Heart left ventricle (tissue), 16 donors: ENCODE results near the gene ARPC1A. TPM values are rescaled to one million over a fixed set of nuclear protein-coding genes. Genes with fewer than 3 reads are reported as not detected.
A peak's percentile ranks its signal among the peaks of the same experiment; 100 is the strongest.

ENCODE experiments used
- ATAC-seq, 4 donors: fragments of 200-7000 bp; cut with Tn5 transposase; one replicate each; pipeline ENCODE4 v1.9.1; 2020 to 2022; ENCODE audit warnings: moderate library complexity in 4 of 4, mild to moderate bottlenecking in 3 of 4, moderate number of reproducible peaks in 1 of 4
- DNase-seq, 5 donors: peaks; one replicate each; pipeline ENCODE4 v3.0.0-alpha.2; 2020
- H3K27ac ChIP-seq, 12 donors: fragments of 200-600 bp; sonication (generic) in 4 of 12; one replicate each; pipeline versions ENCODE4 v1.5.0 to v1.8.0; 2016 to 2022; ENCODE audit warnings: mild to moderate bottlenecking in 2 of 12
- H3K27me3 ChIP-seq, 9 donors: fragments of 200-600 bp; sonication (generic) in 2 of 9; one replicate each; pipeline versions ENCODE4 v1.5.1 to v1.8.0; 2016 to 2022; ENCODE audit warnings: mild to moderate bottlenecking in 3 of 9
- H3K36me3 ChIP-seq, 9 donors: fragments of 200-600 bp; sonication (generic) in 2 of 9; one replicate each; pipeline versions ENCODE4 v1.5.0 to v1.8.0; 2018 to 2022; ENCODE audit warnings: mild to moderate bottlenecking in 2 of 9
- H3K4me1 ChIP-seq, 12 donors: fragments of 200-600 bp; sonication (generic) in 4 of 12; one replicate each; pipeline versions ENCODE4 v1.5.0 to v1.8.0; 2016 to 2022; ENCODE audit warnings: mild to moderate bottlenecking in 3 of 12
- H3K4me3 ChIP-seq, 12 donors: fragments of 200-600 bp; sonication (generic) in 4 of 12; one replicate each; pipeline versions ENCODE4 v1.5.0 to v1.8.0; 2017 to 2022; ENCODE audit warnings: mild to moderate bottlenecking in 9 of 12, moderate library complexity in 4 of 12
- H3K9me3 ChIP-seq, 12 donors: fragments of 200-600 bp; sonication (generic) in 4 of 12; one replicate each; pipeline versions ENCODE4 v1.5.0 to v1.8.0; 2016 to 2022; ENCODE audit warnings: mild to moderate bottlenecking in 1 of 12
- POLR2A ChIP-seq, 2 donors: fragments of 450-650 bp; IDR thresholded peaks; one replicate each; pipeline ENCODE4 v1.6.1; 2017; ENCODE audit warnings: antibody characterized with exemption in 2 of 2, mild to moderate bottlenecking in 2 of 2, moderate library complexity in 2 of 2
- WGBS, 4 donors: extraction: QIAGEN DNeasy Blood & Tissue Kit in 2 of 4; methylation state at CpG; one replicate each; pipeline versions ENCODE4 v1.1.5 to v1.1.7; 2013 to 2018; 5-methylcytosine and 5-hydroxymethylcytosine counted together
- intact Hi-C, 10 donors: fragments of 100-400 bp; cut with DNase I; formaldehyde crosslinking; loops; one replicate each; pipeline versions ENCODE4 v1.11.1 to v1.14.2; 2022
- polyA plus RNA-seq, 2 donors: library from polyadenylated mRNA; stranded (reverse); fragments of 200-250 nt; gene quantifications; one replicate each; pipeline ENCODE4 v1.2.3, GENCODE V29; 2013
- total RNA-seq, 9 donors: library from RNA; depleted of rRNA in 2 of 9; stranded (reverse); fragments of >200 nt in 2 of 9; fragmentation: NEBNext Ultra II Directional in 3 of 9; extraction: Animal tissue kit (Norgen Biotek cat#: 25700) in 3 of 9; gene quantifications; one replicate each; pipeline versions ENCODE4 v1.1.0 to v1.2.4, GENCODE V29; 2016 to 2023
- TF ChIP-seq, protein P1 (sequence below), 12 donors: fragments of 200-600 bp; sonication (generic) in 4 of 12; IDR thresholded peaks; one replicate each; pipeline versions ENCODE4 v1.5.0 to v1.8.0; 2018 to 2022; ENCODE audit warnings: antibody characterized with exemption in 12 of 12, mild to moderate bottlenecking in 5 of 12
- donor health status: ischemic (EF 13 %, LVEDD 7.1; RV severe dilation, severe dysfunction).
- donor health status: healthy with polysubstance abuse.
- donor health status: DM: no; HTN: yes; CAD: no.
- donor health status: DM: no; HTN: no; CAD: no.
- donor health status: ischemic (EF 25% LVEDD 6.9; RV normal size, moderate dysfunction).
- donor health status: ischemic (EF 25% LVEDD 5.7; RV mildly dilated, moderate dysfunction).
- donor health status: healthy.
- donor health status: DM: yes; HTN: yes; CAD: no.
- donor health status: ischemic (EF 35%, LVEDD 5.7; RV mildly dilated, moderate dysfunction).
- donor health status: nonischemic (EF 11% LVEDD 7.7; RV severe dilation, severe dysfunction).
- donor health status: DM: yes; HTN: yes; CAD: no.
- donor health status: PGD.
- donor health status: ischemic (EF 29% LVEDD 5.4; RV normal size, mild dysfunction).
- donor health status: nonischemic (EF 23%, LVEDD 6.1; RV moderate dilation, normal function).

The ARPC1A gene
- total and polyA plus RNA-seq, 11 donors = 97.1 to 208 (median 146) TPM

DNA sequence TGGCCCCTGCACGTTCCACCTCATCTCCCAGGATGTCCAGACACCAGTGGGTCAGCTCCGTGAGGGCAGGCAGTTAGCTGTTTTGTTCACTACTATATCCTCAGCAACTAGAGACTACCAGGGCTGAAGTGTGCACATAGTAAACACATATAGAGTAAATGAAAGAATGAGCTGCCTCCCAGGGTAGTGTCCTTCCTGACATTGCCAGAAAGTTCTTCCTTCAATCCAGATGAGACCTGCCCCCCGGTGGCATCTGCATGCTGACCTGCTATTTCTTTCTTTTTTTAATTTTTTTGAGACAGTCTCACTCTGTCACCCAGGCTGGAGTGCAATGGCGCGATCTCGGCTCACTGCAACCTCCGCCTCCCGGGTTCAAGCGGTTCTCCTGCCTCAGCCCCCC lies 14.0 kb upstream of the ARPC1A start:
- ATAC-seq = no peak
- WGBS, 4 donors = 82 to 86% (median 84%) methylated on average over 9 of the region's 9 CpGs
- H3K36me3 ChIP-seq = no peaks in the 10 kb centered on the region

DNA sequence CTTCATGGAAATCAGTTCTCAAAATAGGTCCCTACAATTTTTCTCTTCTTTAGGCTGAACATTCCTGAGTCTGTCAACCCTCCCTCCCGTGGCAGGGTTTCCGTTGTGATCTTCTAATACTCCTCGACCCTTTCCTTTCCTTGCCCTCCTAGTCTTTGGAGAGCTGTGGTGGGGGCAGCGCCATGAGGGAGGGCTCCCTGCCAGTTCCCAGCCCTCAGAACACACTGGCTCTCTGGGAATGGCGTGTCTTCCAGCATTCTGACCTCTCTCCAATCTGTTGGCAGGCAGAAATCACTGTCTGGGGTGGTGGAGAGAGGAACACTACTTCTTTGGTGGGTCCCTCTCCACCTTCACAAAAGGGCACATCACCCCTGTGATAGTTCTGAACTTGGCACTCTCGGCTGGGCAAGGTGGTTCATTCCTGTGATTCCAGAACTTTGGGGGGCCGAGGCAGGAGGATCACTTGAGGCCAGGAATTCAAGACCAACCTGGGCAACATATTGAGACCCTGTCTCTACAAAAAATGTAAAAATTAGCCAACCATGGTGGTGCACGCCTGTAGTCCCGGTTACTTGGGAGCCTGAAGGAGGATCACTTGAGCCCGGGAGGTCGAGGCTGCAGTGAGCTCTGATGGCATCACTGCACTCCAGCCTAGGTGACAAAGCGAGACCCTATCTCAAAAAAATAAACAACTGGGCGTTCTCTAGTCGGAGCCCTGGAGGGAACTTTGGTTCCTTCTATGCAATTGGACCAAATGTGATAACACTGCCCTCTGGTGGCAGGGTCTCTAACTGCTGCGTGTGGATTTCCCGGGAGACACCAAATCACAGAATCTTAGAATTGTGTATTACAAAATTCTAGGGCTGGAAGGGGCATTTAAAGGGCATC lies 13.1 kb upstream of the ARPC1A start:
- peaks cover 0 to 8% (median 0%) of the 10 kb centered on the region in 12 donors for H3K4me1 ChIP-seq
- WGBS, 4 donors = 32 to 36% (median 33%) methylated on average over 14 to 16 of the region's 16 CpGs
- no peaks in the 10 kb centered on the region for H3K36me3 ChIP-seq
- ATAC-seq (peak; percentile 47 to 81 (median 74)), DNase-seq (peak in 4 of 5 donors; percentile 46 to 67 (median 62))
- intact Hi-C loops = loop anchor here (1.0 to 10.0 kb wide), 6 partner anchors 168 to 278 kb away; partner anchors contain the start of gene SMURF1 (in 3 of the 10)
- H3K27ac ChIP-seq = no peak overlapping the region
- H3K4me3 ChIP-seq = peak overlapping the region in 1 of 12 donors; percentile 33
- H3K27me3 ChIP-seq = no peaks in the 10 kb centered on the region
- no peak for TF ChIP-seq POLR2A (IDR thresholded peaks at IDR 0.05)
- TF ChIP-seq, protein P1, sequence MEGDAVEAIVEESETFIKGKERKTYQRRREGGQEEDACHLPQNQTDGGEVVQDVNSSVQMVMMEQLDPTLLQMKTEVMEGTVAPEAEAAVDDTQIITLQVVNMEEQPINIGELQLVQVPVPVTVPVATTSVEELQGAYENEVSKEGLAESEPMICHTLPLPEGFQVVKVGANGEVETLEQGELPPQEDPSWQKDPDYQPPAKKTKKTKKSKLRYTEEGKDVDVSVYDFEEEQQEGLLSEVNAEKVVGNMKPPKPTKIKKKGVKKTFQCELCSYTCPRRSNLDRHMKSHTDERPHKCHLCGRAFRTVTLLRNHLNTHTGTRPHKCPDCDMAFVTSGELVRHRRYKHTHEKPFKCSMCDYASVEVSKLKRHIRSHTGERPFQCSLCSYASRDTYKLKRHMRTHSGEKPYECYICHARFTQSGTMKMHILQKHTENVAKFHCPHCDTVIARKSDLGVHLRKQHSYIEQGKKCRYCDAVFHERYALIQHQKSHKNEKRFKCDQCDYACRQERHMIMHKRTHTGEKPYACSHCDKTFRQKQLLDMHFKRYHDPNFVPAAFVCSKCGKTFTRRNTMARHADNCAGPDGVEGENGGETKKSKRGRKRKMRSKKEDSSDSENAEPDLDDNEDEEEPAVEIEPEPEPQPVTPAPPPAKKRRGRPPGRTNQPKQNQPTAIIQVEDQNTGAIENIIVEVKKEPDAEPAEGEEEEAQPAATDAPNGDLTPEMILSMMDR (IDR thresholded peaks at IDR 0.05) = peak; percentile 83 to 97 (median 91)
- peaks cover 0 to 10% (median 0%) of the 10 kb centered on the region in 12 donors for H3K9me3 ChIP-seq

More for the DNA sequence above, 14.0 kb upstream of the ARPC1A start:
- TF ChIP-seq POLR2A (IDR thresholded peaks at IDR 0.05) = no peak
- TF ChIP-seq, protein P1 (IDR thresholded peaks at IDR 0.05) = no peak
- no peak for DNase-seq
- Histone ChIP-seq H3K9me3 (peaks cover 0 to 10% (median 0%) of the 10 kb centered on the region in 12 donors), H3K27me3 (no peaks in the 10 kb centered on the region), H3K4me3 (no peak overlapping the region), H3K27ac (no peak overlapping the region), H3K4me1 (peaks cover 0 to 8% (median 0%) of the 10 kb centered on the region in 12 donors)
- intact Hi-C loops = loop anchor here in 7 of 10 donors (1.0 to 10.0 kb wide), 7 partner anchors 167 to 277 kb away; partner anchors contain the start of gene SMURF1 (in 3 of the 7)

DNA sequence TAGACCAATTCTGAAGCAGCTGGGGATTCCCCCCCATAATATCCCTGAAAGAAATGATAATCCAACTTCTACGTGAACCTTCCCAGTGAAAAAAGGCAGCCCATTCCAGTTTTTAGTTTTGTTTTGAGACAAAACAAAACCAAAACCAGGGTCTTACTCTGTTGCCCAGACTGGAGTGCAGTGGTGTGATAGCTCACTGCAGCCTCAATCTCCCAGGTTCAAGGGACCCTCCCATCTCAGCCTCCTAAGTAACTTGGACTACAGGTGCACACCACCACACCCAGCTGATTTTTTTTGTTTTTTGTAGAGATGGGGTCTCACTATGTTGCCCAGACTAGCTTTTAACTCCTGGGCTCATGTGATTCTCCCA lies 12.5 kb upstream of the ARPC1A start:
- WGBS, 4 donors = 33 to 58% (median 39%) methylated on average over 1 of the region's 1 CpG
- ATAC-seq (no peak), DNase-seq (no peak)
- TF ChIP-seq POLR2A (IDR thresholded peaks at IDR 0.05) = no peak
- TF ChIP-seq, protein P1 (IDR thresholded peaks at IDR 0.05) = peak in 2 of 12 donors; percentile 10 to 26
- H3K27ac ChIP-seq = no peak overlapping the region
- intact Hi-C loops = loop anchor here in 9 of 10 donors (1.0 to 10.0 kb wide), 6 partner anchors 168 to 278 kb away; partner anchors contain the start of gene SMURF1 (in 3 of the 9)
- H3K4me3 ChIP-seq = peak overlapping the region in 1 of 12 donors; percentile 33
- peaks cover 0 to 8% (median 0%) of the 10 kb centered on the region in 12 donors for H3K4me1 ChIP-seq
- no peaks in the 10 kb centered on the region for H3K36me3 ChIP-seq
- H3K27me3 ChIP-seq = no peaks in the 10 kb centered on the region
- peaks cover 0 to 10% (median 0%) of the 10 kb centered on the region in 12 donors for H3K9me3 ChIP-seq

DNA sequence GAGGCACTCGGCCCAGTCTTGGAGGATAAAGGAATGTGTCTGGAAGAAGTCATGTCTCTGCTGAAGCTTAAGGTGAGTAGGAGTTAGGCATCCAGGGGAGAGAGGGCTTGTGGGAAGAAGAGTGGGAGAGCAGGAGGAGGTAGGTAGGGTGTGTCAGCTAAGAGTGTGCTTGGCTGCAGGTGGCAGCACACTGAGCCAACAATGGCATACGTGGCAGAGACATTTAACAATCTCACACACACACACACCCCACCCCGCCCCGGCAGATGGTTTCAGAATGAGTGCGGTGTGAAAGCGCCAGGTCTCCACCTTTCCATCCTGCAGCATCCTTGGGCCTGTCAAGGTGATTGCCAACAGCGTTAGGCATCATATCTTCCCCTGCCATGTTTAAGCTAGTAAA lies 11.2 kb upstream of the ARPC1A start:
- TF ChIP-seq POLR2A (IDR thresholded peaks at IDR 0.05) = no peak
- TF ChIP-seq, protein P1 (IDR thresholded peaks at IDR 0.05) = no peak
- ATAC-seq = peak in 1 of 4 donors; percentile 23

More for the DNA sequence above, 11.2 kb upstream of the ARPC1A start:
- Histone ChIP-seq H3K27me3 (no peaks in the 10 kb centered on the region), H3K27ac (no peak overlapping the region), H3K9me3 (peaks cover 0 to 10% (median 0%) of the 10 kb centered on the region in 12 donors), H3K4me3 (no peak overlapping the region), H3K4me1 (peaks cover 0 to 8% (median 0%) of the 10 kb centered on the region in 12 donors), H3K36me3 (no peaks in the 10 kb centered on the region)
- 69 to 84% (median 74%) methylated on average over 7 of the region's 7 CpGs for WGBS, 4 donors
- intact Hi-C loops = loop anchor here in 3 of 10 donors (5.0 to 10.0 kb wide), 2 partner anchors 170 to 172 kb away; partner anchors contain the start of gene SMURF1 (in 3 of the 3)
- DNase-seq = no peak
